Keratinocyte (primary cell): ENCODE measurements around the gene DMD. TPM values are rescaled to one million over a fixed set of nuclear protein-coding genes. Genes with fewer than 3 reads are reported as not detected.

Source experiments
- DNase-seq: peaks from one replicate; pipeline ENCODE4 v3.0.0-alpha.2; 2011; ENCODE audit warnings: low read depth, missing footprints, low spot score
- FAIRE-seq: peaks from 2 replicates; lab custom pipeline; 2011; peaks lifted over from hg19 to GRCh38; lab: Jason Lieb, UNC
- H2AFZ ChIP-seq: 2 replicates; pipeline ENCODE4 v1.6.0; 2012; ENCODE audit warnings: low read length, control low read depth, inconsistent platforms; ENCODE audit not compliant: control insufficient read depth
- H3K27ac ChIP-seq: 2 replicates; pipeline ENCODE4 v1.5.1; 2011; ENCODE audit warnings: low read length; ENCODE audit not compliant: control insufficient read depth, insufficient read depth
- H3K27me3 ChIP-seq: 3 replicates; pipeline ENCODE4 v1.6.0; 2011; ENCODE audit warnings: low read length; ENCODE audit not compliant: control insufficient read depth, insufficient read depth; ENCODE audit errors: extremely low read depth
- H3K36me3 ChIP-seq, 2 experiments: 2 replicates in 1 of 2; 3 replicates in 1 of 2; pipeline ENCODE4 v1.5.1; 2011; ENCODE audit warnings: low read length in 2 of 2, mild to moderate bottlenecking in 1 of 2; ENCODE audit not compliant: control insufficient read depth in 2 of 2, insufficient read depth in 2 of 2; ENCODE audit errors: extremely low read depth in 1 of 2
- H3K4me1 ChIP-seq: 3 replicates; pipeline ENCODE4 v1.5.1; 2011; ENCODE audit warnings: low read length; ENCODE audit not compliant: control insufficient read depth, insufficient read depth; ENCODE audit errors: extremely low read depth
- H3K4me2 ChIP-seq: 3 replicates; pipeline ENCODE4 v1.6.0; 2011; ENCODE audit warnings: low read depth, low read length; ENCODE audit not compliant: control insufficient read depth, insufficient read depth; ENCODE audit errors: extremely low read depth
- H3K4me3 ChIP-seq, 3 experiments: fragments of 200-600 bp in 1 of 3; sonication (generic) in 1 of 3; 2 replicates in 2 of 3; 3 replicates in 1 of 3; pipeline ENCODE4 v1.5.1; 2011 to 2016; ENCODE audit warnings: low read length in 3 of 3, mild to moderate bottlenecking in 3 of 3, control low read depth in 2 of 3, inconsistent platforms in 1 of 3, low read depth in 1 of 3, mixed read lengths in 1 of 3, mixed run types in 1 of 3, moderate library complexity in 1 of 3; ENCODE audit not compliant: control insufficient read depth in 2 of 3, insufficient read depth in 2 of 3; ENCODE audit errors: extremely low read depth in 1 of 3
- H3K79me2 ChIP-seq: 2 replicates; pipeline ENCODE4 v1.6.0; 2012; ENCODE audit warnings: low read length; ENCODE audit not compliant: control insufficient read depth, insufficient read depth
- H3K9ac ChIP-seq: 3 replicates; pipeline ENCODE4 v1.6.0; 2011; ENCODE audit warnings: low read length; ENCODE audit not compliant: control insufficient read depth, insufficient read depth; ENCODE audit errors: extremely low read depth
- H3K9me1 ChIP-seq: 3 replicates; pipeline ENCODE4 v1.6.0; 2011; ENCODE audit warnings: low read length; ENCODE audit not compliant: control insufficient read depth, insufficient read depth; ENCODE audit errors: extremely low read depth
- H3K9me3 ChIP-seq: 2 replicates; pipeline ENCODE4 v1.5.1; 2012; ENCODE audit warnings: low read depth, low read length; ENCODE audit not compliant: control insufficient read depth
- H4K20me1 ChIP-seq: 3 replicates; pipeline ENCODE4 v1.6.0; 2011; ENCODE audit warnings: low read length; ENCODE audit not compliant: control insufficient read depth, insufficient read depth; ENCODE audit errors: extremely low read depth
- CTCF ChIP-seq, 3 experiments: IDR thresholded peaks in 1 of 3; conservative IDR thresholded peaks in 1 of 3; optimal IDR thresholded peaks in 1 of 3; 2 replicates in 2 of 3; 3 replicates in 1 of 3; pipeline versions ENCODE3 to v1.5.1; 2011; ENCODE audit warnings: low read length in 3 of 3, mild to moderate bottlenecking in 3 of 3, moderate library complexity in 2 of 3, control low read depth in 1 of 3, inconsistent platforms in 1 of 3; ENCODE audit not compliant: insufficient read depth in 2 of 3; ENCODE audit errors: extremely low read depth in 1 of 3
- EZH2 ChIP-seq: IDR thresholded peaks from one replicate; pipeline ENCODE4 v1.6.1; 2012; ENCODE audit warnings: inconsistent platforms, mild to moderate bottlenecking, low read length, moderate library complexity
- dilution Hi-C: fragments of 300-500 bp; cut with MboI; formaldehyde crosslinking; loops from one replicate; pipeline ENCODE4 v1.7.0; 2020; ENCODE audit warnings: low sequenced_read_pairs; ENCODE audit not compliant: extremely low pct_ligation_motif_present
- polyA plus RNA-seq, 5 experiments: library from polyadenylated mRNA; depleted of rRNA in 3 of 5; stranded (reverse) in 3 of 5; stranded (forward) in 1 of 5; unstranded in 1 of 5; fragments of >200 nt; gene quantifications; 1 replicate in 1 of 5; 2 replicates in 3 of 5; 3 replicates in 1 of 5; pipeline versions ENCODE4 v1.2.1 to v1.2.3, GENCODE V29; 2011 to 2012; ENCODE audit warnings: missing spikeins in 2 of 5, low read depth in 1 of 5, low replicate concordance in 1 of 5

DMD gene
- polyA plus RNA-seq, 1 donor (not counting 4 experiments of a cell fraction or from before 2014, with no cell fraction given): 8.9 TPM

- Histone ChIP-seq H3K27ac (no peak overlapping the region), H3K27me3 (no peaks in the 10 kb centered on the region), H3K9me1 (no peaks in the 10 kb centered on the region), H3K4me2 (no peak overlapping the region), H4K20me1 (no peaks in the 10 kb centered on the region), H3K36me3 (no peaks in the 10 kb centered on the region), H2AFZ (no peak overlapping the region), H3K9me3 (no peaks in the 10 kb centered on the region), H3K9ac (no peak overlapping the region), H3K4me1 (no peaks in the 10 kb centered on the region), H3K79me2 (no peaks in the 10 kb centered on the region), H3K4me3 (no peak overlapping the region)
- TF ChIP-seq CTCF (optimal IDR thresholded peaks at IDR 0.05 in 1 of 3, IDR thresholded peaks at IDR 0.05 in 1 of 3, conservative IDR thresholded peaks at IDR 0.05 in 1 of 3; ENCODE audit: extremely low read depth in 1 of 3, insufficient read depth in 2 of 3, low read length in 3 of 3) (no peak), EZH2 (no peak)
- dilution Hi-C loops: no loop called here
- no peak for DNase-seq
- no peak for FAIRE-seq
Measured at GRCh38 chrX:31629195-31629594, 1582.2 kb downstream of the DMD start.

GRCh38 chrX:31609130-31609529, 1602.2 kb downstream of the DMD start:
- Histone ChIP-seq H3K9ac (no peak overlapping the region), H3K36me3 (no peaks in the 10 kb centered on the region), H4K20me1 (no peaks in the 10 kb centered on the region), H3K27ac (peak overlapping the region; percentile 86), H2AFZ (no peak overlapping the region), H3K4me2 (no peak overlapping the region), H3K4me1 (peaks cover 19% of the 10 kb centered on the region), H3K9me1 (no peaks in the 10 kb centered on the region), H3K9me3 (no peaks in the 10 kb centered on the region), H3K79me2 (no peaks in the 10 kb centered on the region), H3K27me3 (no peaks in the 10 kb centered on the region), H3K4me3 (no peak overlapping the region)
- dilution Hi-C loops: no loop called here
- no peak for TF ChIP-seq CTCF (optimal IDR thresholded peaks at IDR 0.05 in 1 of 3, IDR thresholded peaks at IDR 0.05 in 1 of 3, conservative IDR thresholded peaks at IDR 0.05 in 1 of 3; ENCODE audit: extremely low read depth in 1 of 3, insufficient read depth in 2 of 3, low read length in 3 of 3)
- TF ChIP-seq EZH2: no peak
- DNase-seq (peak; percentile 32), FAIRE-seq (peak; percentile 78)
